Activated CD8-positive, alpha-beta memory T cell treated with anti-CD3 and anti-CD28 coated beads, Interleukin-2, amount 50 U/mL, for 24 hours (primary cell): Measurements from ENCODE around the gene CIB4.

ENCODE experiments used
- DNase-seq: peaks from one replicate; pipeline ENCODE4 v3.0.0-alpha.2; 2020; ENCODE audit errors: extremely low read depth

The CIB4 gene

GRCh38 chr2:26550276-26551015, 90.7 kb downstream of the CIB4 start:
- DNase-seq = no peak

- no peak for DNase-seq
Observed at GRCh38 chr2:26542676-26543505, 98.3 kb downstream of the CIB4 start.

GRCh38 chr2:26542194-26542455, 99.0 kb downstream of the CIB4 start:
- no peak for DNase-seq

- no peak for DNase-seq
Observed at GRCh38 chr2:26541401-26542193, 99.6 kb downstream of the CIB4 start.

GRCh38 chr2:26540961-26541360, 100.2 kb downstream of the CIB4 start:
- no peak for DNase-seq

GRCh38 chr2:26540306-26540705, 100.9 kb downstream of the CIB4 start:
- DNase-seq = no peak

- no peak for DNase-seq
Observed at GRCh38 chr2:26537826-26538475, 103.2 kb downstream of the CIB4 start.

GRCh38 chr2:26537069-26537825, 103.9 kb downstream of the CIB4 start:
- no peak for DNase-seq

GRCh38 chr2:26536371-26537068, 104.6 kb downstream of the CIB4 start:
- DNase-seq = no peak

GRCh38 chr2:26535663-26536275, 105.4 kb downstream of the CIB4 start:
- no peak for DNase-seq

- no peak for DNase-seq
Observed at GRCh38 chr2:26534865-26535662, 106.1 kb downstream of the CIB4 start.

GRCh38 chr2:26534098-26534864, 106.9 kb downstream of the CIB4 start:
- no peak for DNase-seq

- no peak for DNase-seq
Observed at GRCh38 chr2:26533661-26534060, 107.5 kb downstream of the CIB4 start.

- DNase-seq = no peak
Observed at GRCh38 chr2:26532301-26533250, 108.6 kb downstream of the CIB4 start.
